ENCODE data around the gene AMACR.

GRCh38 chr5:34016222-34016621 lies 8.4 kb upstream of the AMACR start:
- TF ChIP-seq POLR2A (IDR thresholded peaks at IDR 0.05; ENCODE audit: low read depth, low read length) (no peak), PAX5 (IDR thresholded peaks at IDR 0.05; ENCODE audit: insufficient read depth, low read length, severe bottlenecking) (no peak), POLR2AphosphoS5 (IDR thresholded peaks at IDR 0.05; ENCODE audit: low read depth, low read length) (no peak), TAF1 (IDR thresholded peaks at IDR 0.05; ENCODE audit: low read depth, low read length) (no peak), SPI1 (IDR thresholded peaks at IDR 0.05; ENCODE audit: low read depth, low read length) (no peak)

All from GM12891 (cell line).